Kidney epithelial cell (primary cell): ENCODE data around the gene ANKS1B. TPM values are rescaled to one million over a fixed set of nuclear protein-coding genes. Genes with fewer than 3 reads are reported as not detected.

Experiments used
- DNase-seq: peaks from one replicate; pipeline ENCODE4 v3.0.0-alpha.2; 2010; ENCODE audit warnings: low read depth
- H3K27me3 ChIP-seq: 2 replicates; pipeline ENCODE4 v1.6.0; 2011; ENCODE audit warnings: low read length; ENCODE audit not compliant: control insufficient read depth, insufficient read depth
- H3K36me3 ChIP-seq: 2 replicates; pipeline ENCODE4 v1.5.1; 2011; ENCODE audit warnings: low read length; ENCODE audit not compliant: control insufficient read depth, insufficient read depth
- H3K4me3 ChIP-seq: 2 replicates; pipeline ENCODE4 v1.5.1; 2011; ENCODE audit warnings: low read depth, mild to moderate bottlenecking, control low read depth, low read length
- total RNA-seq: library from RNA; depleted of rRNA; stranded (reverse); fragments of >200 nt; gene quantifications from 2 replicates; pipeline ENCODE4 v1.2.3, GENCODE V29; 2015
- TF ChIP-seq, protein P1 (sequence below): IDR thresholded peaks from 2 replicates; pipeline ENCODE4 v1.5.1; 2011; ENCODE audit warnings: mild to moderate bottlenecking, moderate library complexity, low read length, control low read depth, inconsistent platforms; ENCODE audit not compliant: insufficient read depth, poor library complexity, severe bottlenecking

The ANKS1B gene
- total RNA-seq, 1 donor from 2014 or later, result 0.13 TPM

DNA sequence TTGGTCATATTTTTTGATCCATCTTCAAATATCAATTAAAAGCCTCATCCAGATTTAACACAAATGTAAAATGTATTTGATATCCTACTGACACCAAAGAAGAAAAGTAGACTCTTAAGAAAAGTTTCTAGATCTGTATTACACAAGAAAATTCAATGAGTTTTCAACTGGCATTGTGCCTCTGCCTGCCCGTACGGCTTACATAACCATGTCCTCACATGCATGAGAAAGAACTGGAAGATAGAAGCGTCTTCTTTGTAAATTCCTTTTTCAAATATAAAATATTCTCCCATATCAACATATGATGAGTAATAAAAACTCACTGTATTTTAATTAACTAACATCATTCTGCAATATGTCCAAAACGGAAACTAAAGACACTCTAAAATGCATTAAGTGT lies 7.2 kb downstream of the ANKS1B start:
- Histone ChIP-seq H3K36me3 (no peaks in the 10 kb centered on the region), H3K4me3 (no peak overlapping the region), H3K27me3 (no peaks in the 10 kb centered on the region)
- no peak for DNase-seq
- TF ChIP-seq, protein P1, sequence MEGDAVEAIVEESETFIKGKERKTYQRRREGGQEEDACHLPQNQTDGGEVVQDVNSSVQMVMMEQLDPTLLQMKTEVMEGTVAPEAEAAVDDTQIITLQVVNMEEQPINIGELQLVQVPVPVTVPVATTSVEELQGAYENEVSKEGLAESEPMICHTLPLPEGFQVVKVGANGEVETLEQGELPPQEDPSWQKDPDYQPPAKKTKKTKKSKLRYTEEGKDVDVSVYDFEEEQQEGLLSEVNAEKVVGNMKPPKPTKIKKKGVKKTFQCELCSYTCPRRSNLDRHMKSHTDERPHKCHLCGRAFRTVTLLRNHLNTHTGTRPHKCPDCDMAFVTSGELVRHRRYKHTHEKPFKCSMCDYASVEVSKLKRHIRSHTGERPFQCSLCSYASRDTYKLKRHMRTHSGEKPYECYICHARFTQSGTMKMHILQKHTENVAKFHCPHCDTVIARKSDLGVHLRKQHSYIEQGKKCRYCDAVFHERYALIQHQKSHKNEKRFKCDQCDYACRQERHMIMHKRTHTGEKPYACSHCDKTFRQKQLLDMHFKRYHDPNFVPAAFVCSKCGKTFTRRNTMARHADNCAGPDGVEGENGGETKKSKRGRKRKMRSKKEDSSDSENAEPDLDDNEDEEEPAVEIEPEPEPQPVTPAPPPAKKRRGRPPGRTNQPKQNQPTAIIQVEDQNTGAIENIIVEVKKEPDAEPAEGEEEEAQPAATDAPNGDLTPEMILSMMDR, result no peak

DNA sequence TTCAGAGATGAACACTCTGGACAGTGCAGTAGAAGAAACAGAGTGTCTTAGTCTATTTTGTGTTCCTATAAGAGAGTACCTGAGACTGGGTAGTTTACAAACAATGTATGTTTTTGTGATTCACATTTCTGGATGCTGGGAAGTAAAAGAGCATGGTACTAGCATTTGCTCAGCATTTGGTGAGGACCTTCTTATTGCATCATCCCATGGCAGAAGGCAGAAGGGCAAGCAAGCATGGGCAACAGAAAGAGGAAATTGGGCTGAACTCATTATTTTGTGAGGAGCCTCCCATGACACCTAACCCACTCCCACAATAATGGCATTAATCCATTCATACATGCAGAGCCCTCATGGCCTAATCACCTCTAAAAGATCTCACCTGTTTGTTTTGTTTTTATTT lies 8.0 kb downstream of the ANKS1B start:
- Histone ChIP-seq H3K4me3 (no peak overlapping the region), H3K36me3 (no peaks in the 10 kb centered on the region), H3K27me3 (no peaks in the 10 kb centered on the region)
- DNase-seq, result no peak
- TF ChIP-seq, protein P1, result no peak

- H3K4me3 ChIP-seq, result no peak overlapping the region
- no peaks in the 10 kb centered on the region for H3K36me3 ChIP-seq
- no peaks in the 10 kb centered on the region for H3K27me3 ChIP-seq
- no peak for DNase-seq
- TF ChIP-seq, protein P1, result no peak
Measured at GRCh38 chr12:99975321-99975720, 9.4 kb downstream of the ANKS1B start.

GRCh38 chr12:99974146-99974545 lies 10.6 kb downstream of the ANKS1B start:
- Histone ChIP-seq H3K36me3 (no peaks in the 10 kb centered on the region), H3K4me3 (no peak overlapping the region), H3K27me3 (no peaks in the 10 kb centered on the region)
- no peak for DNase-seq
- TF ChIP-seq, protein P1, result no peak

GRCh38 chr12:99966429-99966828 lies 18.3 kb downstream of the ANKS1B start:
- no peaks in the 10 kb centered on the region for H3K27me3 ChIP-seq
- TF ChIP-seq, protein P1, result no peak
- H3K36me3 ChIP-seq, result no peaks in the 10 kb centered on the region
- H3K4me3 ChIP-seq, result no peak overlapping the region
- no peak for DNase-seq

- Histone ChIP-seq H3K27me3 (no peaks in the 10 kb centered on the region), H3K4me3 (no peak overlapping the region), H3K36me3 (no peaks in the 10 kb centered on the region)
- DNase-seq, result no peak
- TF ChIP-seq, protein P1, result no peak
Measured at GRCh38 chr12:99960311-99960710, 24.4 kb downstream of the ANKS1B start.
